ENCODE results near the gene ROR1. TPM values are rescaled to one million over a fixed set of nuclear protein-coding genes. Genes with fewer than 3 reads are reported as not detected.

The ROR1 gene
- total and polyA plus RNA-seq, 2 of the 4 experiments (the other 2 are of a cell fraction) = 4.4 to 10.0 TPM

DNA sequence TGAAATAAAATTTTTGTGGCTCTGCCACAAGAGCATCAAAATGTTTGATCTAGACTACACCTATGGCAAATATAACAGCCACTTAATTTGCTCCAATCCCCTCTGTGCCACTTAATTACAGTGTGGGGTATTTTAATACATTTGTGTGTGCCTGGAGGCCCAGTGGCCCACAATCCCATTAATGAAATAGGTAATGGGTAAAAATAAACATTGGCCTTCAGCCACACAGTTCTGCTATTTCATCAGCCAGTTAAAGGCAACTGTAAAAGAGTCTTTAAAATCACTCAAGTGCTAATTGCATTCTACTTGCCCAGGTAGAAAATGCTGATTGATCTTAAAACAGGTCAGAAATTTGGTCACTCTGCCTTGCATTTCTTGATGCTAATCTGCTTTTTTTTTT is 278.0 kb downstream of the ROR1 start:
- ATAC-seq (ENCODE audit: low read depth) (no peak), DNase-seq (no peak)
- no peaks in the 10 kb centered on the region for H3K4me1 ChIP-seq (ENCODE audit: control insufficient read depth, insufficient read depth, low read length)
- H2BK20ac ChIP-seq (ENCODE audit: low read depth, low read length) = no peak overlapping the region
- no peak overlapping the region for H3K4me3 ChIP-seq (ENCODE audit: insufficient read depth, low read depth, low read length)
- H4K5ac ChIP-seq (ENCODE audit: low read depth, low read length) = no peak overlapping the region
- no peak overlapping the region for H3K56ac ChIP-seq (ENCODE audit: extremely low read depth, insufficient read depth, low read length)
- H2BK15ac ChIP-seq (ENCODE audit: low read depth, low read length) = no peak overlapping the region
- H3K9me3 ChIP-seq (ENCODE audit: control insufficient read depth, insufficient read depth, low read length) = no peaks in the 10 kb centered on the region
- H2AFZ ChIP-seq (replicated peaks; ENCODE audit: low read length, poor library complexity) = no peak overlapping the region
- intact Hi-C loops (cut with micrococcal nuclease) (no loop called here), dilution Hi-C loops (cut with HindIII; ENCODE audit: low sequenced_read_pairs, unreplicated experiment) (no loop called here), in situ Hi-C loops (cut with MboI; ENCODE audit: low sequenced_read_pairs) (no loop called here)
- H3K27ac ChIP-seq (ENCODE audit: insufficient read depth, low read length) = no peak overlapping the region
- no peak overlapping the region for H2BK5ac ChIP-seq (ENCODE audit: low read depth, low read length, poor library complexity, severe bottlenecking)
- no peak overlapping the region for H2AK9ac ChIP-seq (replicated peaks; ENCODE audit: low read depth, low read length, poor library complexity)
- H3K14ac ChIP-seq (replicated peaks; ENCODE audit: low read depth, low read length) = no peak overlapping the region
- CTCF ChIA-PET = no interaction called here
- H3K18ac ChIP-seq (ENCODE audit: low read depth, low read length) = no peak overlapping the region
- H3K36me3 ChIP-seq (ENCODE audit: control insufficient read depth, insufficient read depth, low read length) = peaks cover 2% of the 10 kb centered on the region; the same call in 1 of the 2 replicates
- no peak overlapping the region for H4K91ac ChIP-seq (ENCODE audit: insufficient read depth, low read depth, low read length)
- H3K23ac ChIP-seq (ENCODE audit: low read depth, low read length) = no peak overlapping the region
- H2BK120ac ChIP-seq (ENCODE audit: low read depth, low read length) = no peak overlapping the region
- H4K8ac ChIP-seq (ENCODE audit: low read depth in 2 of 2, low read length in 2 of 2) = no peak overlapping the region
- H3K9me1 ChIP-seq (ENCODE audit: insufficient read depth, low read length) = no peaks in the 10 kb centered on the region; the same call in 1 of the 2 replicates
- H2AK5ac ChIP-seq (ENCODE audit: low read depth, low read length) = no peak overlapping the region
- no peaks in the 10 kb centered on the region for H3K27me3 ChIP-seq (ENCODE audit: control insufficient read depth, insufficient read depth, low read length)
- no peak overlapping the region for H3K4ac ChIP-seq (ENCODE audit: low read depth, low read length)
- H3K79me1 ChIP-seq (ENCODE audit: low read depth in 1 of 2, low read length in 2 of 2) = no peaks in the 10 kb centered on the region
- no peak overlapping the region for H3K4me2 ChIP-seq (ENCODE audit: low read depth, low read length)
- POLR2A ChIA-PET (ENCODE audit: unreplicated experiment) = no interaction called here
- no TSS peak for BruUV-seq (replicated peaks)
- no peaks in the 10 kb centered on the region for H4K20me1 ChIP-seq (ENCODE audit: insufficient read depth, low read length)
- no peak for TF ChIP-seq MAFK (IDR thresholded peaks at IDR 0.05; ENCODE audit: low read depth, low read length)
- TF ChIP-seq NFE2L2 (IDR thresholded peaks at IDR 0.05; ENCODE audit: low read depth, low read length) = no peak
- TF ChIP-seq RFX5 (IDR thresholded peaks at IDR 0.05; ENCODE audit: low read depth, low read length) = no peak
- no peak for TF ChIP-seq SMC3 (IDR thresholded peaks at IDR 0.05; ENCODE audit: low read depth, low read length)
- no peak for TF ChIP-seq FOS (IDR thresholded peaks at IDR 0.05; ENCODE audit: low read depth, low read length)
- no peak overlapping the region for H3K9ac ChIP-seq (ENCODE audit: low read depth, low read length)
